Measurements from ENCODE around the gene HDAC9.

- TF ChIP-seq POLR2A (IDR thresholded peaks at IDR 0.05) (no peak), CTCF (IDR thresholded peaks at IDR 0.05) (no peak)
These were observed 634 bp upstream of the HDAC9 start for GRCh38 chr7:18494821-18495408.

All from adrenal gland (tissue), 5 donors.